Fibroblast of skin of back (primary cell): ENCODE measurements around the gene TAF7. TPM values are rescaled to one million over a fixed set of nuclear protein-coding genes. Genes with fewer than 3 reads are reported as not detected.
"Not testable (repeated sequence)": the region's sequence is repeated elsewhere in the genome, so short reads cannot be mapped to it uniquely, and the experiment has no call there.

Source experiments
- DNase-seq: peaks from one replicate; pipeline ENCODE4 v3.0.0-alpha.2; 2013
- polyA plus RNA-seq, 2 experiments: library from polyadenylated mRNA; unstranded; fragments of 120-200 nt; gene quantifications; one replicate each; pipeline ENCODE4 v1.2.1, GENCODE V29; 2013; ENCODE audit not compliant: insufficient read length in 2 of 2

Gene TAF7
- 68.7 TPM for polyA plus RNA-seq (2013, experiment 1 of 2; ENCODE audit: insufficient read length)
- 56.0 TPM for polyA plus RNA-seq (2013, experiment 2 of 2; ENCODE audit: insufficient read length)

DNA sequence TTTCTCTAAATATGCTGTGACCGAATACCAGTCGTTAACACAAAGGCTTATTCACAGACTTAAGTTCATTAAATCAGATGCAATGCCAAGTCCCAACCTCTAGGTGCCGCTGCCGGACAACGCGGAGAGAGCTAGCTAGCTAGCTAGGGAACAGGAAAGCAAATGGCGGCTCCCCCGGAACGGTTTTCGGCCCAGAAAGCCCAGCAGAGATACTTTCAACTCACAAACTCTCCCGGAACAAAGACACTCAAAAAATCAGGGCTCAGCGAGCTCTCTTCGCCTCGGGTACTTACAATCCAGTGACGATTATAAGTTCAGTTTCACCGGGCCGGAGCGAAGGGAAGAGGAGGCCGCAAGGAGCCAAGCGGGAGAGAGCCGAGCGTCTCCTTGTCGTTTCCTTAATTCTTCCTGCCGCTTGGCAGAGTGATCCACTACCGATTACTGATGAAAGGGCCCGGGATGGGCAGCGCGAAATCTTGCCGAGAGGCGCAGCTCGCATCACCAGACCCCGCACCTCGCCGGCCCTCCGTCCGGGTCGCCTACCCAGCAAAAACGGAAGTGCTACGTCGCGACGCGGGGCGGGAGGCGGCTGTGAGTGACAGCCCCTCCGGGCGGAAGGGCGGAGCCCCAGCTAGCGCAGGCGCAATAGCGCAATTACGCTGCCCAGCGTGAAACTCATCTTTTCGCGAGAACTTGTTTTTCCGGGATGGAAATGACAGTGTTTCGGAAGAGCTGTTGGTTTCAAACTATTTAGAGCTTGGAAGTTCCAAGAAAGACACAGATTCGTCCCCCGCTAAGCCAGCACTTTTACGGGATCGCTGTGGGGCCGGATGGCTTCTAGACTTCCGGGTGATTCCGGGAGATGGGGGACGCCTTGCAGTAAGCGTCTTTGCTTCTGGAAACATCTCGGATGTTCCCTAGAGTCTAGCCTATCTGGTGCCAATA lies at the start of gene TAF7:
TAF7 (minus strand) TSS at position 560 of the 945 bp plus-strand sequence. CDS start 740 bp downstream, outside the sequence.
- peak; percentile 91 for DNase-seq

GRCh38 chr5:141366016-141366896 lies 45.7 kb upstream of the TAF7 start:
- DNase-seq = no peak

DNA sequence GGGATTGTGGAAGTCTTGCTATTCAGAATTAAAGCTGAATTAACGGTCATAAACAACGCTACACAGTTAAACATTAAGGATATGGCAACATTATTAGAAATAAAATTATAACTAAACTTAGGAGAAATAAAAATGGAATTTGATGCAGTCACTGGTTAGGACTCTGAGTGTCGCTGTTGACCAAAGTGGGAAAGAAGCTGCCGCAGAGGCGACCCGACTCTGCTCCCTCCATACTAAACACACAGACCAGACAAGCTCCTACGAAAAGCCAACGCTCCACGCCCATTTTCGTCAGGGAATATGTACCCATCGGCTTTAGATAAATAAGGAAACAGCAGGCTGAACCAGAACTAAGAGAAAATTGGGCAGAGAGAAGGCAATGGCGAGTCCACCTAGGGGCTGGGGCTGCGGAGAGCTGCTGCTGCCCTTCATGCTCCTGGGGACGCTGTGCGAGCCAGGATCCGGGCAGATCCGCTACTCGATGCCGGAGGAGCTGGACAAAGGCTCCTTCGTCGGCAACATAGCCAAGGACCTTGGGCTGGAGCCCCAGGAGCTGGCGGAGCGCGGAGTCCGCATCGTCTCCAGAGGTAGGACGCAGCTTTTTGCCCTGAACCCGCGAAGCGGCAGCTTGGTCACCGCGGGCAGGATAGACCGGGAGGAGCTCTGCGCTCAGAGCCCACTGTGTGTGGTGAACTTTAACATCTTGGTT lies 43.5 kb upstream of the TAF7 start, which contains the start of gene PCDHGA5:
PCDHGA5 (plus strand) TSS at position 211 of the 709 bp plus-strand sequence; CDS start at position 380, 169 bp downstream.
- DNase-seq = peak; percentile 42

DNA sequence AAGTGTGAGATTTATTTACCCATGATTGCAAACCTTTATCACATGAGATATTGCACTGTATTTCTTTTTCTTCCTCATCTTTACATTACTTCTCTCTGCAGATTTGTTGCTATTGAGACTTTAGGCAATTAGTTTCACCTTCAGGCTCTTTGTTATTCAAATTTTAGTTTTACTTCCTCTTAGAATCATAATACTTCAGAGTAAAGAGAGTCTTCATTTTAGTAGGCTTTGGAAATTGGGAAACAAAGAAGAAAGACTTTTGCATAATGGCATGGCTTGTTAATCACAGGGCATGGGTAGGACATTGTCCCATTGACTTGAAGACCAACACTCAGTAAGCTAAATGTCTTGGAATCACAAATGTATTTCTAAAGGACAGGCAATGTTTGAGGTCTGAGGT lies 42.1 kb upstream of the TAF7 start:
- no peak for DNase-seq

GRCh38 chr5:141360685-141361084 lies 40.1 kb upstream of the TAF7 start:
- no peak for DNase-seq

DNA sequence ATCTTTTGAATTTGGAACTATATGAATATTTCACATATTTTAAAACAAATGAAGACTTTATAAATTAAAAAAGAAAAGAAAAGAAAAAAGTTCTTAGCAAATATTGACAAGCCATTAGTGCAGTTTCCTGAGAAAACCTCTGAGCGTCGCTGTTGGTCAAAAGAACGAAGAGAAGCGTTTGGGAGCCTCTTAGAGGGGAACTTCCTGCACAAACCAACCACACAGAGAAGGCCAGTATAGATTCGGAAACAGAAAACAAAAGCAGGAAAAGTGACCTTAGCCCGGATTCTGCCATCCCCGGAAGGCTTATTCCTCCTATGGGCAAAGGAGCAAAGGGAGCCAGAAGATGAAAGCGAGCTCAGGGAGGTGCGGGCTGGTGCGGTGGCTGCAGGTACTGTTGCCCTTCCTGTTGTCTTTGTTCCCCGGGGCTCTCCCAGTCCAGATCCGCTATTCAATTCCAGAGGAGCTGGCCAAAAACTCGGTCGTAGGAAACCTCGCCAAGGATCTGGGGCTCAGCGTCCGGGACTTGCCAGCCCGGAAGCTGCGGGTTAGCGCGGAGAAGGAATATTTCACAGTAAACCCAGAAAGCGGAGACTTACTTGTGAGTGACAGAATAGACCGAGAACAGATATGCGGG lies 39.3 kb upstream of the TAF7 start, which contains the start of gene PCDHGB2:
PCDHGB2 (plus strand) TSS at position 205 of the 637 bp plus-strand sequence; CDS start at position 347, 142 bp downstream.
- peak; percentile 50 for DNase-seq

DNA sequence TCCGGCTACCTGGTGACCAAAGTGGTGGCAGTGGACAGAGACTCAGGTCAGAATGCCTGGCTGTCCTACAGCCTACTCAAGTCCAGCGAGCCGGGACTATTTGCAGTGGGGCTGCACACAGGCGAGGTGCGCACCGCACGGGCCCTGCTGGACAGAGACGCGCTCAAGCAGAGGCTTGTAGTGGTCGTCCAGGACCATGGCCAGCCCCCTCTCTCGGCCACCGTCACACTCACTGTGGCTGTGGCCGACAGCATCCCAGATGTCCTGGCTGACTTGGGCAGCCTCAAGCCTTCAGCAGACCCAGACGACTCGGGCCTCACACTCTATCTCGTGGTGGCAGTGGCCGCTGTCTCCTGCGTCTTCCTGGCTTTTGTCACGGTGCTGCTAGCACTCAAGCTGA lies 36.4 kb upstream of the TAF7 start:
- no peak for DNase-seq

GRCh38 chr5:141356133-141356532 lies 35.5 kb upstream of the TAF7 start:
- DNase-seq = no peak

DNA sequence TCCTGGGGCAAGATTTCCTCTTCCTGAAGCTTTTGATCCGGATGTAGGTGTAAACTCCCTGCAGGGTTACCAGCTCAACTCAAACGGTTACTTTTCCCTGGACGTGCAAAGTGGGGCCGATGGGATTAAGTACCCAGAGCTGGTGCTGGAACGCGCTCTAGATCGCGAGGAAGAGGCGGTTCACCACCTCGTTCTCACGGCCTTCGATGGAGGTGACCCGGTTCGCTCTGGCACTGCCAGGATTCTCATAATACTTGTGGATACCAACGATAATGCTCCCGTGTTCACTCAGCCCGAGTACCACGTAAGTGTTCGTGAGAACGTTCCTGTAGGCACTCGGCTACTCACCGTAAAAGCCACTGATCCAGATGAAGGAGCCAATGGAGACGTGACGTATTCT lies 35.1 kb upstream of the TAF7 start:
- no peak for DNase-seq

DNA sequence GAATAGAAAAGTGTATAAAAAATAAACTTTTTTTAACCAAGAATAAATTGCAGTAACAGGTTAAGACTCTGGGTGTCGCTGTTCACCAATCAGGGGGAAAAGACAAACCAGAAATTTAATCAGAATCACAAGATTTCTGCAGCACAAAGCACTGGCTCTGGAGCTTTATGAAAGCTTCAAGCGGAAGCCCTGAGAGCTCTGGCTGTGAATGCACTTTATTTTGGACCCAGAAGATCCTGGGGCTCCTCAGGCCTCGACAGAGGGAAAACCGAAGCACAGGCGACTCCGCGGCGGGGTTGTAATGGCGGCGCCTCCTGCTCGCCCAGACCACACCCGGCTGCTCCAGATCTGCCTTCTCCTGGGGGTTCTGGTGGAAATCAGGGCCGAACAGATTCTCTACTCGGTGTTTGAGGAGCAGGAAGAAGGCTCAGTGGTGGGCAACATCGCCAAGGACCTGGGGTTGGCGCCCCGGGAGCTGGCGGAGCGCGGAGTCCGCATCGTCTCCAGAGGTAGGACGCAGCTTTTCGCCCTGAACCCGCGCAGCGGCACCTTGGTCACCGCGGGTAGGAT lies 34.4 kb upstream of the TAF7 start, which contains the start of gene PCDHGA4:
PCDHGA4 (plus strand) TSS at position 122 of the 570 bp plus-strand sequence; CDS start at position 209, 87 bp downstream.
- DNase-seq = peak; percentile 26

DNA sequence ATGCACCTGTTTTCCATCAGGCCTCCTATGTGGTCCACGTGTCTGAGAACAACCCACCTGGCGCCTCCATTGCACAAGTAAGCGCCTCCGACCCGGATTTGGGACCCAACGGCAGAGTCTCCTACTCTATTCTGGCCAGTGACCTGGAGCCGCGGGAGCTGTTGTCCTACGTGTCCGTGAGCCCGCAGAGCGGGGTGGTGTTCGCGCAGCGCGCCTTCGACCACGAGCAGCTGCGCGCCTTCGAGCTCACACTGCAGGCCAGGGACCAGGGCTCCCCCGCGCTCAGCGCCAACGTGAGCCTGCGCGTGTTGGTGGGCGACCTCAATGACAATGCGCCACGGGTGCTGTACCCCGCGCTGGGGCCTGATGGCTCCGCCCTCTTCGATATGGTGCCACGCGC lies 31.0 kb upstream of the TAF7 start:
- DNase-seq = no peak

- DNase-seq = peak; percentile 69
These were observed 29.5 kb upstream of the TAF7 start, which contains the start of gene PCDHGB1 for GRCh38 chr5:141349917-141350619. Gene PCDHGB1, plus strand, starts transcription at chr5:141350099. Its CDS starts 162 bp downstream, at chr5:141350261.

DNA sequence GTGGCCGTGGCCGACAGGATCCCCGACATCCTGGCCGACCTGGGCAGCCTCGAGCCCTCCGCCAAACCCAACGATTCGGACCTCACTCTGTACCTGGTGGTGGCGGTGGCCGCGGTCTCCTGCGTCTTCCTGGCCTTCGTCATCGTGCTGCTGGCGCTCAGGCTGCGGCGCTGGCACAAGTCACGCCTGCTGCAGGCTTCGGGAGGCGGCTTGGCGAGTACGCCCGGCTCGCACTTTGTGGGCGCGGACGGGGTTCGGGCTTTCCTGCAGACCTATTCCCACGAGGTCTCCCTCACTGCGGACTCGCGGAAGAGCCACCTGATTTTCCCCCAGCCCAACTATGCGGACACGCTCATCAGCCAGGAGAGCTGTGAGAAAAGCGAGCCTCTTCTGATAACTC lies 25.4 kb upstream of the TAF7 start:
- DNase-seq = not testable (repeated sequence)

- DNase-seq = no peak
These were observed 24.7 kb upstream of the TAF7 start for GRCh38 chr5:141345327-141345726.

- DNase-seq = no peak
These were observed 23.4 kb upstream of the TAF7 start for GRCh38 chr5:141343953-141344463.

DNA sequence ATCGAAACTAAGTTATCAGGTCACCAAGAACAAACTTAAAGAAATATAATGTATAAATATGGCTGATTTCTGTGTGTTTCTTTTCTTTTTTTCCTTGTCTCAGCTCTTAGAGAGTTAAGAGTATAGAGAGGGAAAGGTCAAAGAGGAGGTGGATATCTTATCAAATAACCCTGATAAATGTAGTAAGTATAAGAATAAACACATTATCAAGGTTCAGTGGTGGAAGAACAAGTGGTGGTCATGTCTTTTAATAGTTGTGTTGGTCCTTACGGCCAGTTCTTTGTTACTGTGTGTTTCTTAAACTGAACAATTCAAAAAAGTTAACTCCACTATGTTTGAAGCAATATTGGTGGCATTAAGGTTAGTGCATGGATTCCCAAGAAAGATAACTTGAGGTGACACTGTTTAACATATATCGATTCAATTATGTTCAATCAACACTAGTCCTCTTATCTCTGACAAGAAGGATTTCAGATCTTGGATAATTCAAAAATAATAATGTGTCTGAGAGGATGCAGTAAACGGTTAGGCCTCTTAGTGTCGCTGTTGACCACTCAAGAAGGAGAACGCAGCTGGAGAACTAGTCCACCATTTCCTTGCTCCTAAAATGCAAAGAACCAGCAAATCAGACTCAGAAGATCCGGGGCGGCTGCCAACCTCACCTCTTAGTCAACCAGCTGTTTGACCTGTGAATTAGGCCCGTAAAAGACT lies 22.8 kb upstream of the TAF7 start, which contains the start of gene PCDHGA3:
PCDHGA3 (plus strand) TSS at position 588 of the 711 bp plus-strand sequence. CDS start 205 bp downstream, outside the sequence.
- peak; percentile 54 for DNase-seq

- no peak for DNase-seq
These were observed 22.2 kb upstream of the TAF7 start for GRCh38 chr5:141342773-141343172.

DNA sequence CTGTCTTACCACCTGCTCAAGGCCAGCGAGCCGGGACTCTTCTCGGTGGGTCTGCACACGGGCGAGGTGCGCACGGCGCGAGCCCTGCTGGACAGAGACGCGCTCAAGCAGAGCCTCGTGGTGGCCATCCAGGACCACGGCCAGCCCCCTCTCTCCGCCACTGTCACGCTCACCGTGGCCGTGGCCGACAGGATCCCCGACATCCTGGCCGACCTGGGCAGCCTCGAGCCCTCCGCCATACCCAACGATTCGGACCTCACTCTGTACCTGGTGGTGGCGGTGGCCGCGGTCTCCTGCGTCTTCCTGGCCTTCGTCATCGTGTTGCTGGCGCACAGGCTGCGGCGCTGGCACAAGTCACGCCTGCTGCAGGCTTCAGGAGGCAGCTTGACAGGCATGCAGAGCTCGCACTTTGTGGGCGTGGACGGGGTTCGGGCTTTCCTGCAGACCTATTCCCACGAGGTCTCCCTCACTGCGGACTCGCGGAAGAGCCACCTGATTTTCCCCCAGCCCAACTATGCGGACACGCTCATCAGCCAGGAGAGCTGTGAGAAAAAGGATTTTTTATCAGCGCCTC lies 20.3 kb upstream of the TAF7 start:
- DNase-seq = not testable (repeated sequence)
